CD4-positive, alpha-beta T cell (primary cell): ENCODE results near the gene PRKACA. TPM values are rescaled to one million over a fixed set of nuclear protein-coding genes. Genes with fewer than 3 reads are reported as not detected.
A peak's percentile ranks its signal among the peaks of the same experiment; 100 is the strongest.

Source experiments
- ATAC-seq: fragments of 200-7000 bp; cut with Tn5 transposase; one replicate; pipeline ENCODE4 v1.10.0; 2022; ENCODE audit warnings: mild to moderate bottlenecking; ENCODE audit not compliant: poor library complexity
- CTCF ChIA-PET: fragments of 350-600 bp; sonication (Branson Sonifier 250); formaldehyde crosslinking; loops from one replicate; lab custom pipeline; 2021; ENCODE audit warnings: antibody characterized with exemption, inconsistent platforms; lab: Charles Lee
- POLR2A ChIA-PET: fragments of 350-600 bp; sonication (Branson Sonifier 250); formaldehyde crosslinking; loops from one replicate; lab custom pipeline; 2021; ENCODE audit warnings: antibody characterized with exemption, inconsistent platforms; lab: Charles Lee
- DNase-seq, 14 experiments: peaks; one replicate each; pipeline ENCODE4 v3.0.0-alpha.2; 2013 to 2020; ENCODE audit warnings: mixed read lengths in 2 of 14
- H3K27ac ChIP-seq, 2 donors: one replicate each; pipeline versions ENCODE4 v1.5.1 to v1.7.0; 2013; ENCODE audit warnings: low read length in 2 of 2, low read depth in 1 of 2, mild to moderate bottlenecking in 1 of 2
- H3K27me3 ChIP-seq, 2 experiments: 1 replicate in 1 of 2; 2 replicates in 1 of 2; pipeline versions ENCODE4 v1.6.1 to v1.7.0; 2013; ENCODE audit warnings: low read length in 2 of 2, control low read depth in 1 of 2, mild to moderate bottlenecking in 1 of 2, moderate library complexity in 1 of 2; ENCODE audit not compliant: insufficient read depth in 2 of 2, control insufficient read depth in 1 of 2
- H3K36me3 ChIP-seq: one replicate; pipeline ENCODE4 v1.6.1; 2013; ENCODE audit warnings: low read length, control low read depth; ENCODE audit not compliant: insufficient read depth
- H3K4me1 ChIP-seq: one replicate; pipeline ENCODE4 v1.6.1; 2013; ENCODE audit warnings: low read length, control low read depth; ENCODE audit not compliant: insufficient read depth
- H3K4me3 ChIP-seq: one replicate; pipeline ENCODE4 v1.5.1; 2013; ENCODE audit warnings: mild to moderate bottlenecking, low read length, moderate library complexity
- H3K9me3 ChIP-seq, 2 experiments: 1 replicate in 1 of 2; 2 replicates in 1 of 2; pipeline versions ENCODE4 v1.6.1 to v1.7.0; 2013; ENCODE audit warnings: low read length in 2 of 2, mild to moderate bottlenecking in 2 of 2, control low read depth in 1 of 2, moderate library complexity in 1 of 2; ENCODE audit not compliant: control insufficient read depth in 1 of 2, insufficient read depth in 1 of 2
- H3K27ac Mint-ChIP-seq: one replicate; pipeline ENCODE4 v1.8.0; 2020; ENCODE audit warnings: mixed read lengths
- H3K27me3 Mint-ChIP-seq: one replicate; pipeline ENCODE4 v1.8.0; 2021; ENCODE audit warnings: mixed read lengths
- H3K36me3 Mint-ChIP-seq: one replicate; pipeline ENCODE4 v1.8.0; 2021; ENCODE audit warnings: low read depth, mixed read lengths
- H3K4me1 Mint-ChIP-seq: one replicate; pipeline ENCODE4 v1.8.0; 2021; ENCODE audit warnings: low read depth, mixed read lengths
- H3K4me3 Mint-ChIP-seq: one replicate; pipeline ENCODE4 v1.8.0; 2020; ENCODE audit warnings: mild to moderate bottlenecking, mixed read lengths
- H3K9me3 Mint-ChIP-seq: one replicate; pipeline ENCODE4 v1.8.0; 2020; ENCODE audit warnings: mixed read lengths
- CTCF ChIP-seq: fragments of 200-600 bp; IDR thresholded peaks from one replicate; pipeline ENCODE4 v1.8.0; 2022; ENCODE audit warnings: antibody characterized with exemption, mild to moderate bottlenecking
- intact Hi-C, 2 experiments: fragments of 100-400 bp; cut with DNase I in 1 of 2; cut with micrococcal nuclease in 1 of 2; formaldehyde crosslinking; loops; one replicate each; pipeline versions ENCODE4 v1.15.1 to v1.9.0; 2023 to 2025; cut with DNase I, micrococcal nuclease
- total RNA-seq, 174 experiments: library from RNA in 2 of 174; stranded (reverse) in 2 of 174; gene quantifications; one replicate each; pipeline ENCODE4 v1.2.3 and lab custom pipeline; 2021 to 2026

PRKACA gene
- total RNA-seq, 2 experiments from 2014 or later, result 27.4 to 29.8 TPM

- peaks cover 5 to 7% of the 10 kb centered on the region in 2 experiments for H3K9me3 ChIP-seq
- H3K9me3 Mint-ChIP-seq, result peaks cover 4% of the 10 kb centered on the region
- no peak for TF ChIP-seq CTCF
- H3K36me3 ChIP-seq, result peaks cover 12% of the 10 kb centered on the region
- H3K27ac ChIP-seq, result no peak overlapping the region
- H3K4me1 ChIP-seq, result peaks cover 21% of the 10 kb centered on the region
- H3K27me3 ChIP-seq, result no peaks in the 10 kb centered on the region
- H3K4me3 Mint-ChIP-seq, result peak overlapping the region; percentile 92
- ATAC-seq (peak; percentile 16), DNase-seq (peak in 10 of 14 experiments; percentile 40 to 81 (median 50))
- ChIA-PET CTCF (interaction anchor here (0.6 to 3.9 kb wide), 3 partner anchors 16 to 343 kb away, joined by 3 to 14 read pairs (median 3); partner anchors contain the start of gene ASF1B), POLR2A (interaction anchor here (1.0 to 3.6 kb wide), 3 partner anchors 8 to 320 kb away, joined by 3 to 39 read pairs (median 14); partner anchors contain the start of gene ASF1B)
- no peaks in the 10 kb centered on the region for H3K27me3 Mint-ChIP-seq
- peak overlapping the region; percentile 81 for H3K27ac Mint-ChIP-seq
- H3K36me3 Mint-ChIP-seq, result peaks cover 32% of the 10 kb centered on the region
- intact Hi-C loops, result loop anchor here in 1 of 2 experiments (10.0 kb wide), 1 partner anchor 605 kb away; the partner anchor contains the start of gene ZNF333
- H3K4me1 Mint-ChIP-seq, result peaks cover 26% of the 10 kb centered on the region
- peak overlapping the region; percentile 46 for H3K4me3 ChIP-seq
Observed at GRCh38 chr19:14089662-14090508, 27.7 kb downstream of the PRKACA start.

GRCh38 chr19:14089412-14089661, 28.2 kb downstream of the PRKACA start:
- DNase-seq, result peak in 3 of 14 experiments; percentile 42 to 62 (median 52)
- POLR2A ChIA-PET, result interaction anchor here (0.6 to 1.3 kb wide), 2 partner anchors 60 to 321 kb away, joined by 3 read pairs; no protein-coding TSS in a partner anchor

More at GRCh38 chr19:14089412-14089661, 28.2 kb downstream of the PRKACA start:
- Mint-ChIP-seq H3K27ac (peak overlapping the region; percentile 81), H3K36me3 (peaks cover 27% of the 10 kb centered on the region), H3K4me3 (peak overlapping the region; percentile 92), H3K27me3 (no peaks in the 10 kb centered on the region), H3K4me1 (peaks cover 22% of the 10 kb centered on the region), H3K9me3 (no peaks in the 10 kb centered on the region)
- H3K9me3 ChIP-seq, result peaks cover 5 to 7% of the 10 kb centered on the region in 2 experiments
- no peak overlapping the region for H3K27ac ChIP-seq
- peaks cover 12% of the 10 kb centered on the region for H3K36me3 ChIP-seq
- CTCF ChIA-PET, result interaction anchor here (1.0 to 3.9 kb wide), 2 partner anchors 16 to 47 kb away, joined by 3 to 14 read pairs; partner anchors contain the start of gene ASF1B
- H3K4me1 ChIP-seq, result peaks cover 21% of the 10 kb centered on the region
- H3K27me3 ChIP-seq, result no peaks in the 10 kb centered on the region
- ATAC-seq, result no peak
- intact Hi-C loops, result loop anchor here in 1 of 2 experiments (10.0 kb wide), 1 partner anchor 605 kb away; the partner anchor contains the start of gene ZNF333
- TF ChIP-seq CTCF, result peak; percentile 40
- peak overlapping the region; percentile 33 for H3K4me3 ChIP-seq
